ENCODE measurements around the gene CAMKK1. TPM values are rescaled to one million over a fixed set of nuclear protein-coding genes. Genes with fewer than 3 reads are reported as not detected.

CAMKK1 gene
- total and polyA plus RNA-seq, 8 donors: 4.2 to 23.0 (median 6.0) TPM

DNA sequence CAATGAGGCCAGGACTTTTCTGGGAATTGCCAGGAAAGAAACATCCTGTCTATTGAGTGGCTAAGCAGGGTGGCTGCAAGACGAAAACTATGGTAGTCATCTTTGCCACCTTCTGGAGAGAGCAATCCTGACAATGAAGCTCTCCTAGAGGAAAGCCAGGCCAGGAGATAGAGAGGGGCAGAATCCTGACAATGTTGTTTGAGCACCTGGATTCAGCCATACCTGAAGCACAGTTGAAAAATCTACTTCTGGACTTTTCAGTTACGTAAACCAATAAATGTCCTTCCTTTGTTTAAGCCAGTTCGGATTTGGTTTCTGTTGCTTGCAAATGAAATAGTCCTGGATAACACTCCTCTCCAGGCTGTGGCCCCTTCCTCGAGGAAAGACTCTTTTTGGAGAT, 14.0 kb upstream of the CAMKK1 start:
- ATAC-seq: no peak
- 94 to 96% methylated on average over 4 of the region's 4 CpGs for WGBS, 2 donors
- H3K27me3 ChIP-seq: no peaks in the 10 kb centered on the region
- no peak for TF ChIP-seq CTCF (IDR thresholded peaks at IDR 0.05)
- no peak overlapping the region for H3K27ac ChIP-seq
- no peak for FAIRE-seq
- no peak for DNase-seq
- intact Hi-C loops (cut with DNase I): loop anchor here in 1 of 3 donors (5.0 kb wide), 1 partner anchor 45 kb away; no protein-coding TSS in a partner anchor
- peaks cover 0 to 9% (median under 1%) of the 10 kb centered on the region in 3 donors for H3K4me1 ChIP-seq
- no peak overlapping the region for H3K4me3 ChIP-seq
- H3K9me3 ChIP-seq: no peaks in the 10 kb centered on the region
- H3K36me3 ChIP-seq: no peaks in the 10 kb centered on the region

DNA sequence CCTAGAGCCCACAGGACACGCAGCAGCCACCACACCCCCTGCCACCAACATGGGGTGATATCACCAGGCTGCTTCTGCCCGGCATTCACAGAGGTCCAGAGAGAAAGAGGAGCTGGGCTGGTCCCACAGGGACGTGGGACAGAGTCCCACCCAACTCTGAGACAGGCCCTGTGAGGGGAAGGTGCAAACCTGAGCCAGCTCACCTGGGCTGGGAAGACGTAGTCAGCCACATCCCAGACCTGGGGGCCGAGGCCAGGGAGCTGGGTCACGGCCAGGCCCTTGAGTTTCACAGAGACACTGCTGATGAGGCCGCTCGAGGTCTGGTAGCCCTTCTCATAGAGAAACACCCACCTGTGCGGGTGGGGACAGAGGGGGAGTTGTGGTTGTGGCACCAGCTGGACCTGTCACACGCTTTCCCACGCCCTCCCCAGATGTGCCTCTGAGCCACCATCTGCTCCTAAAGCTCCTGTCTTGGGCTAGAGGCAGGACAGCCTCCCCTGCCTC, 12.2 kb upstream of the CAMKK1 start:
- FAIRE-seq (no peak), DNase-seq (peak; percentile 84 to 95 (median 92)), ATAC-seq (peak; percentile 65 to 73 (median 70))
- intact Hi-C loops (cut with DNase I): loop anchor here in 1 of 3 donors (5.0 kb wide), 1 partner anchor 43 kb away; no protein-coding TSS in a partner anchor
- no peak for TF ChIP-seq CTCF (IDR thresholded peaks at IDR 0.05)
- Histone ChIP-seq H3K4me3 (peak overlapping the region in 3 of 4 donors; percentile 26 to 38 (median 36)), H3K9me3 (no peaks in the 10 kb centered on the region), H3K36me3 (no peaks in the 10 kb centered on the region), H3K4me1 (peaks cover 0 to 16% (median 14%) of the 10 kb centered on the region in 3 donors), H3K27me3 (no peaks in the 10 kb centered on the region), H3K27ac (peak overlapping the region; percentile 74 to 94 (median 90))
- 26 to 52% methylated on average over 8 to 11 of the region's 11 CpGs for WGBS, 2 donors

DNA sequence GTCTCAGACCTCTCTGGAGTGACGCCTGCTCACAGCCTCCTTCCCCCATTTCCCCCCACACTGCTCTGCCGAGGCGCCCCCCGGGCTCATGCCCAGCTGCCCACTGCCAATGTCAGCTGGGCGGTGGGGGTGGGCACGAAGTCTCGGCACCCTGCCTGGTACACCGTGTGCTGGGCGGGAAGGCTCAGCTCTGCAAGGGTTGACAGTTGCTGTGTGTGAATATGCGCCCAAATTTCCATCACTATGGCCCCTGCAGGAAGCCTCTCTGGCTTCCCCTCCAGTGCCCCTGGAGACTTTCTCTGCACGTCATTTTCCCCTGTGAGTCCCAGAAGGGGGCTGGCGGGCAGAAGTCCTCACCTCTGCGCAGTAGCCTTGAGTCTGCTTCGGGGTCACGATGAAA, 11.6 kb upstream of the CAMKK1 start:
- TF ChIP-seq CTCF (IDR thresholded peaks at IDR 0.05): no peak
- intact Hi-C loops (cut with DNase I): no loop called here
- H3K4me3 ChIP-seq: peak overlapping the region in 3 of 4 donors; percentile 26 to 38 (median 36)
- FAIRE-seq (no peak), DNase-seq (peak in 4 of 6 donors; percentile 44 to 82 (median 63)), ATAC-seq (peak; percentile 13 to 42 (median 26))
- H3K36me3 ChIP-seq: no peaks in the 10 kb centered on the region
- H3K9me3 ChIP-seq: no peaks in the 10 kb centered on the region
- WGBS, 2 donors: 32 to 44% methylated on average over 14 to 15 of the region's 15 CpGs
- peak overlapping the region; percentile 74 to 94 (median 90) for H3K27ac ChIP-seq
- peaks cover 0 to 16% (median 14%) of the 10 kb centered on the region in 3 donors for H3K4me1 ChIP-seq
- no peaks in the 10 kb centered on the region for H3K27me3 ChIP-seq

GRCh38 chr17:3903881-3904290, 11.0 kb upstream of the CAMKK1 start:
- ATAC-seq (peak; percentile 67 to 71 (median 70)), FAIRE-seq (no peak), DNase-seq (peak; percentile 75 to 92 (median 85))
- WGBS, 2 donors: 30 to 44% methylated on average over 21 of the region's 21 CpGs
- H3K9me3 ChIP-seq: no peaks in the 10 kb centered on the region
- no peak for TF ChIP-seq CTCF (IDR thresholded peaks at IDR 0.05)
- H3K27ac ChIP-seq: peak overlapping the region; percentile 74 to 94 (median 90)
- peak overlapping the region; percentile 5 to 38 (median 31) for H3K4me3 ChIP-seq
- peaks cover 0 to 16% (median 14%) of the 10 kb centered on the region in 3 donors for H3K4me1 ChIP-seq
- H3K36me3 ChIP-seq: no peaks in the 10 kb centered on the region
- H3K27me3 ChIP-seq: no peaks in the 10 kb centered on the region
- intact Hi-C loops (cut with DNase I): no loop called here
